A673 (cell line): ENCODE results near the gene CCDC40.

Experiments
- EZH2 ChIP-seq: fragments of 200-600 bp; sonication (generic); IDR thresholded peaks from 2 replicates; pipeline ENCODE4 v1.6.1; 2017; ENCODE audit warnings: borderline replicate concordance, low read depth, mild to moderate bottlenecking, mixed read lengths, antibody characterized with exemption, low read length; ENCODE audit not compliant: poor library complexity, severe bottlenecking
- TF ChIP-seq, protein P1 (sequence below): fragments of 300-800, 200-600 bp; sonication (generic); conservative IDR thresholded peaks from 2 replicates; pipeline ENCODE4 v1.5.1; 2017; ENCODE audit warnings: low read depth, mild to moderate bottlenecking, antibody characterized with exemption, low read length, moderate library complexity, mixed read lengths

DNA sequence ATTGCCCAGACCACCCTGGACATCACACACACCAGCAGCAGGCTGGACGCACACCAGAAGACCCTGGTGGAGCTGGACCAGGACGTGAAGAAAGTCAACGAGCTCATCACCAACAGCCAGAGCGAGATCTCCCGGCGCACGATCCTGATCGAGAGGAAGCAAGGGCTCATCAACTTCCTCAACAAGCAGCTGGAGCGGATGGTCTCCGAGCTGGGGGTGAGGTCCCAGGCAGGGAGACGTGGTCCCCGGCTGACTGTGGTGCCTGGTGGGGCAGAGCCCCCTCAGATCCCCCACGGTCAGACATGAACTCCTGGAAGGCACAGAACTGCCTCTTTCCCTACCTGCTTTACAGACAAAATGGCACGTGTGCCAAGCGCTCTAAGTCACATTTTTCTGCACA lies 48.3 kb downstream of the CCDC40 start:
- TF ChIP-seq, protein P1, sequence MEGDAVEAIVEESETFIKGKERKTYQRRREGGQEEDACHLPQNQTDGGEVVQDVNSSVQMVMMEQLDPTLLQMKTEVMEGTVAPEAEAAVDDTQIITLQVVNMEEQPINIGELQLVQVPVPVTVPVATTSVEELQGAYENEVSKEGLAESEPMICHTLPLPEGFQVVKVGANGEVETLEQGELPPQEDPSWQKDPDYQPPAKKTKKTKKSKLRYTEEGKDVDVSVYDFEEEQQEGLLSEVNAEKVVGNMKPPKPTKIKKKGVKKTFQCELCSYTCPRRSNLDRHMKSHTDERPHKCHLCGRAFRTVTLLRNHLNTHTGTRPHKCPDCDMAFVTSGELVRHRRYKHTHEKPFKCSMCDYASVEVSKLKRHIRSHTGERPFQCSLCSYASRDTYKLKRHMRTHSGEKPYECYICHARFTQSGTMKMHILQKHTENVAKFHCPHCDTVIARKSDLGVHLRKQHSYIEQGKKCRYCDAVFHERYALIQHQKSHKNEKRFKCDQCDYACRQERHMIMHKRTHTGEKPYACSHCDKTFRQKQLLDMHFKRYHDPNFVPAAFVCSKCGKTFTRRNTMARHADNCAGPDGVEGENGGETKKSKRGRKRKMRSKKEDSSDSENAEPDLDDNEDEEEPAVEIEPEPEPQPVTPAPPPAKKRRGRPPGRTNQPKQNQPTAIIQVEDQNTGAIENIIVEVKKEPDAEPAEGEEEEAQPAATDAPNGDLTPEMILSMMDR = no peak
- TF ChIP-seq EZH2 = no peak
